Measurements from ENCODE around the gene SPRR2D.
"Not testable (repeated sequence)": the region's sequence is repeated elsewhere in the genome, so short reads cannot be mapped to it uniquely, and the experiment has no call there.

The SPRR2D gene

GRCh38 chr1:153011235-153011758 lies 29.6 kb downstream of the SPRR2D start:
- FAIRE-seq, result not testable (repeated sequence)

DNA sequence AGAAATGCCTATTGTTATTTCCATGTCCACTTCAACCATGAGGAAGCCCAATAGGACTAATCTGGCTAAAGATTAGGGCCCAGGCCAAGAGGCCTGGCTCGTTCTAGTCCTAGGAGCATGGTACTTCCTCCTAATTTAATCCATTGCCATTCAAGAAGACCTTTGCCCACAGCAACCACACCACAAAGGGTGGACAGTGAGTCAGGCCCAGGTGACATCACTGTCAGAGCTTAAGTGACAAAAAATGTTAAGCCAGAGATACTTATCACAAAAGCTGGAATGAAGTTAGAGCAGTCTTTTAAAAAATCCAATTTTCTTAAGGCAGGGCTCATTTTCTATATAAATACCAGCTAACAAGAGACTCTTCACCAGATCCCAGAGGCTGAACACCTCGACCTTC lies 39.5 kb downstream of the SPRR2D start, which contains the start of gene SPRR3:
TSS of gene SPRR3 (plus strand) at position 368 of the 400 bp plus-strand sequence. CDS start 1,272 bp downstream, outside the sequence.
- no peak for FAIRE-seq

- FAIRE-seq, result no peak
Observed at GRCh38 chr1:153000294-153000693, 40.6 kb downstream of the SPRR2D start.

DNA sequence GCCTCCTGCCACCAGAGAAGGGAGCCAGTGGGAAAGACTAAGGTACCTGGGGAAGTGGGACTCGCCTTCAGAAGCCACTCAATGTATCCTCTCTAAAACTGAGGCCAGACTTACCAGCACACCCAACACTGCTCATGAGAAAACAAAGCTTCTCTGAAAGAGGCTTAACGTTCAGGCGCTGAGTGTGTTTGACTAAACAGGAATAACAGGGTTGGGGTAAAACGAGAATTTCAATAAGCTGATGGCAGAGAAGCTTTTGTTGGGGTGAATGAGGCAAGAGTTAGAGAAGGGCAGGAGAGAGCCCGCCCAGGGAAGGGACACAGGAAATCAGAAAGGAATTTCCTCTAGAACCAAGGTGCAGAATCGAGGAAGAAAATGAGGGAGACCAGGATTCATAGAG lies 41.1 kb downstream of the SPRR2D start:
- no peak for FAIRE-seq

GRCh38 chr1:152998476-152998875 lies 42.4 kb downstream of the SPRR2D start:
- FAIRE-seq, result no peak

DNA sequence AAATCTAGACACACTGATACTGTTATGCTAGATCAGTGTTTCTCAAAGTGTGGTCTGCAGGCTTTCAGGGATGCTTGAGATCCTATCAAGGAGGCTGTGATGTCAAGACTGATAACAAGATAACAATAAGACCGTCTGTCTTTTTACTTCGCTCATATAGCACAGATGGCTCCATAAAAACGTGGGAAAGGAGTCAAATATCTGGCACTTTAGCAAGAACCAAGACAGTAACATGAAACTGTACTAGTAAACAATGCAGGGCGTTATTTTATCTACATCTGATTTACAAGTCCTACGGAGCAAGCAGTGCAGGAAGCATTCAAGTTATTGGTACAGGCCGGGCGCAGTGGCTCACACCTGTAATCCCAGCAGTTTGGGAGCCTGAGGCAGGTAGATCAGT lies 43.0 kb downstream of the SPRR2D start:
- no peak for FAIRE-seq

- FAIRE-seq, result no peak
Observed at GRCh38 chr1:152996633-152997400, 44.1 kb downstream of the SPRR2D start.

DNA sequence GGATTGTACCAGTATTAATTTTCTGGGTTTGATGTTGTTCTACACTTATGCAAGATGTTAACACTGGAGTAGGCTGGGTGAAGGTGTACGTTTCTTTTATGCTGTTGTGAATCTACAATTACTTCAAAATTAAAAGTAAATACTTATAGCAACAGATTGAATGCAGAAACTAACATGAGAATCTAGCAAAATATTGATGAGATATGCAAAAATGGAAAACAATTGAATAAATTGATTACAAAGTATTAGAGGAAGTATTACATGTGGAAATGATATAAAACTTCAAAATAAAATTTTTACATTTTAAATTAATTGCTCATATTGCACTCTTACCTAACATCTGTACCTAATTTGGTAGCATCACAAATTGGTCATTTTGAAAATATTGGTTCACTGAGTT lies 45.1 kb downstream of the SPRR2D start:
- no peak for FAIRE-seq

- FAIRE-seq, result no peak
Observed at GRCh38 chr1:152993186-152993585, 47.7 kb downstream of the SPRR2D start.

Data from colon (tissue), 2 donors.